Measurements from ENCODE around the gene MEGF9.
A peak's percentile ranks its signal among the peaks of the same experiment; 100 is the strongest.

MEGF9 gene

GRCh38 chr9:120701248-120701647 is 13.0 kb downstream of the MEGF9 start:
- no peak for DNase-seq

GRCh38 chr9:120698766-120699165 is 15.5 kb downstream of the MEGF9 start:
- DNase-seq, result no peak

GRCh38 chr9:120697448-120697847 is 16.8 kb downstream of the MEGF9 start:
- DNase-seq, result no peak

- no peak for DNase-seq
Observed at GRCh38 chr9:120696551-120697230, 17.6 kb downstream of the MEGF9 start.

GRCh38 chr9:120694559-120694958 is 19.7 kb downstream of the MEGF9 start:
- no peak for DNase-seq

- no peak for DNase-seq
Observed at GRCh38 chr9:120693700-120694008, 20.6 kb downstream of the MEGF9 start.

- no peak for DNase-seq
Observed at GRCh38 chr9:120692901-120693699, 21.2 kb downstream of the MEGF9 start.

GRCh38 chr9:120690372-120690771 is 23.9 kb downstream of the MEGF9 start:
- no peak for DNase-seq

- DNase-seq, result peak in 1 of 2 experiments; percentile 19
Observed at GRCh38 chr9:120689860-120690259, 24.4 kb downstream of the MEGF9 start.

- no peak for DNase-seq
Observed at GRCh38 chr9:120688758-120689157, 25.5 kb downstream of the MEGF9 start.

GRCh38 chr9:120683150-120683549 is 31.1 kb downstream of the MEGF9 start:
- DNase-seq, result no peak

GRCh38 chr9:120681121-120681520 is 33.1 kb downstream of the MEGF9 start:
- DNase-seq, result no peak

- no peak for DNase-seq
Observed at GRCh38 chr9:120680579-120680978, 33.7 kb downstream of the MEGF9 start.

GRCh38 chr9:120680161-120680560 is 34.1 kb downstream of the MEGF9 start:
- no peak for DNase-seq

- no peak for DNase-seq
Observed at GRCh38 chr9:120677965-120678364, 36.3 kb downstream of the MEGF9 start.

GRCh38 chr9:120676767-120677402 is 37.4 kb downstream of the MEGF9 start:
- no peak for DNase-seq

GRCh38 chr9:120668399-120668798 is 45.9 kb downstream of the MEGF9 start:
- no peak for DNase-seq

- DNase-seq, result no peak
Observed at GRCh38 chr9:120663950-120664349, 50.3 kb downstream of the MEGF9 start.

GRCh38 chr9:120663380-120663779 is 50.9 kb downstream of the MEGF9 start:
- DNase-seq, result no peak

GRCh38 chr9:120662513-120662912 is 51.8 kb downstream of the MEGF9 start:
- DNase-seq, result no peak

GRCh38 chr9:120659676-120660075 is 54.6 kb downstream of the MEGF9 start:
- DNase-seq, result no peak

GRCh38 chr9:120659209-120659608 is 55.1 kb downstream of the MEGF9 start:
- DNase-seq, result no peak

- DNase-seq, result no peak
Observed at GRCh38 chr9:120655005-120655622, 59.2 kb downstream of the MEGF9 start.

- no peak for DNase-seq
Observed at GRCh38 chr9:120654272-120654671, 60.0 kb downstream of the MEGF9 start.

Data from NCI-H1930 (cell line).